Kidney (tissue), 14 donors: Measurements from ENCODE around the gene NHSL2. TPM values are rescaled to one million over a fixed set of nuclear protein-coding genes. Genes with fewer than 3 reads are reported as not detected.
A peak's percentile ranks its signal among the peaks of the same experiment; 100 is the strongest.

Experiments used
- DNase-seq, 5 donors: peaks; one replicate each; pipeline ENCODE4 v3.0.0-alpha.2; 2013 to 2020
- FAIRE-seq: peaks from 2 replicates; lab custom pipeline; 2012; peaks lifted over from hg19 to GRCh38; lab: Jason Lieb, UNC
- H3K27ac ChIP-seq, 2 donors: one replicate each; pipeline ENCODE4 v1.7.0; 2013; ENCODE audit warnings: low read depth in 2 of 2, low read length in 2 of 2, inconsistent platforms in 1 of 2
- H3K27me3 ChIP-seq: one replicate; pipeline ENCODE4 v1.7.1; 2013; ENCODE audit warnings: low read length, inconsistent platforms; ENCODE audit not compliant: control insufficient read depth, insufficient read depth
- H3K36me3 ChIP-seq, 3 donors: one replicate each; pipeline versions ENCODE4 v1.7.0 to v1.7.1; 2013; ENCODE audit warnings: low read length in 3 of 3, control low read depth in 1 of 3, inconsistent platforms in 1 of 3; ENCODE audit not compliant: insufficient read depth in 3 of 3, control insufficient read depth in 2 of 3
- H3K4me1 ChIP-seq, 3 donors: one replicate each; pipeline versions ENCODE4 v1.7.0 to v1.7.1; 2013; ENCODE audit warnings: low read length in 3 of 3, inconsistent platforms in 1 of 3, low read depth in 1 of 3; ENCODE audit not compliant: control insufficient read depth in 2 of 3, insufficient read depth in 2 of 3
- H3K4me3 ChIP-seq, 3 donors: one replicate each; pipeline versions ENCODE4 v1.7.0 to v1.8.1; 2013; ENCODE audit warnings: low read length in 3 of 3, control low read depth in 1 of 3, inconsistent platforms in 1 of 3
- H3K9ac ChIP-seq, 3 donors: one replicate each; pipeline versions ENCODE4 v1.7.0 to v1.7.1; 2013; ENCODE audit warnings: low read length in 3 of 3, control low read depth in 1 of 3, inconsistent platforms in 1 of 3
- H3K9me3 ChIP-seq, 3 donors: one replicate each; pipeline versions ENCODE4 v1.7.0 to v1.7.1; 2013; ENCODE audit warnings: low read length in 3 of 3, control low read depth in 1 of 3, inconsistent platforms in 1 of 3; ENCODE audit not compliant: control insufficient read depth in 2 of 3, insufficient read depth in 1 of 3
- intact Hi-C: fragments of 100-400 bp; cut with DNase I; formaldehyde crosslinking; loops from one replicate; pipeline ENCODE4 v1.11.1; 2022
- polyA plus RNA-seq: library from polyadenylated mRNA; stranded (reverse); fragments of 350-450 nt; fragmentation: Illumina TruSeq; extraction: RNeasy Lipid Tissue Mini Kit (QIAGEN cat#74804); gene quantifications from one replicate; pipeline ENCODE4 v1.2.3, GENCODE V29; 2014; ENCODE audit warnings: low read depth, low replicate concordance; ENCODE audit not compliant: insufficient read depth
- total RNA-seq: library from RNA; stranded (reverse); fragmentation: NEBNext Ultra II Directional; extraction: Animal tissue kit (Norgen Biotek cat#: 25700); gene quantifications from one replicate; pipeline ENCODE4 v1.2.1, GENCODE V29; 2021
- TF ChIP-seq, protein P1 (sequence below): IDR thresholded peaks from 3 replicates; pipeline ENCODE4 v1.5.1; 2012; ENCODE audit warnings: mild to moderate bottlenecking, moderate library complexity, borderline replicate concordance; ENCODE audit not compliant: insufficient read depth; ENCODE audit errors: extremely low read depth
- donor health status: control.
- donor health status: control.
- donor health status: control.
- donor health status: control.
- donor health status: control.
- donor health status: DM: yes; HTN: yes; CAD: no.
- donor health status: Normal renal cell carcinoma (clear cell type).

NHSL2 gene
- total and polyA plus RNA-seq, 2 donors from 2014 or later, result 1.3 to 10.8 TPM

GRCh38 chrX:71996826-71997225 is 86.2 kb downstream of the NHSL2 start:
- no peak overlapping the region for H3K9ac ChIP-seq
- H3K27me3 ChIP-seq, result peaks cover 2% of the 10 kb centered on the region
- DNase-seq (no peak), FAIRE-seq (no peak)
- no peak overlapping the region for H3K4me3 ChIP-seq
- peaks cover 0 to 3% (median 0%) of the 10 kb centered on the region in 3 donors for H3K4me1 ChIP-seq
- H3K27ac ChIP-seq, result no peak overlapping the region
- intact Hi-C loops, result no loop called here
- no peaks in the 10 kb centered on the region for H3K36me3 ChIP-seq
- TF ChIP-seq, protein P1, sequence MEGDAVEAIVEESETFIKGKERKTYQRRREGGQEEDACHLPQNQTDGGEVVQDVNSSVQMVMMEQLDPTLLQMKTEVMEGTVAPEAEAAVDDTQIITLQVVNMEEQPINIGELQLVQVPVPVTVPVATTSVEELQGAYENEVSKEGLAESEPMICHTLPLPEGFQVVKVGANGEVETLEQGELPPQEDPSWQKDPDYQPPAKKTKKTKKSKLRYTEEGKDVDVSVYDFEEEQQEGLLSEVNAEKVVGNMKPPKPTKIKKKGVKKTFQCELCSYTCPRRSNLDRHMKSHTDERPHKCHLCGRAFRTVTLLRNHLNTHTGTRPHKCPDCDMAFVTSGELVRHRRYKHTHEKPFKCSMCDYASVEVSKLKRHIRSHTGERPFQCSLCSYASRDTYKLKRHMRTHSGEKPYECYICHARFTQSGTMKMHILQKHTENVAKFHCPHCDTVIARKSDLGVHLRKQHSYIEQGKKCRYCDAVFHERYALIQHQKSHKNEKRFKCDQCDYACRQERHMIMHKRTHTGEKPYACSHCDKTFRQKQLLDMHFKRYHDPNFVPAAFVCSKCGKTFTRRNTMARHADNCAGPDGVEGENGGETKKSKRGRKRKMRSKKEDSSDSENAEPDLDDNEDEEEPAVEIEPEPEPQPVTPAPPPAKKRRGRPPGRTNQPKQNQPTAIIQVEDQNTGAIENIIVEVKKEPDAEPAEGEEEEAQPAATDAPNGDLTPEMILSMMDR, result no peak
- H3K9me3 ChIP-seq, result no peaks in the 10 kb centered on the region

DNA sequence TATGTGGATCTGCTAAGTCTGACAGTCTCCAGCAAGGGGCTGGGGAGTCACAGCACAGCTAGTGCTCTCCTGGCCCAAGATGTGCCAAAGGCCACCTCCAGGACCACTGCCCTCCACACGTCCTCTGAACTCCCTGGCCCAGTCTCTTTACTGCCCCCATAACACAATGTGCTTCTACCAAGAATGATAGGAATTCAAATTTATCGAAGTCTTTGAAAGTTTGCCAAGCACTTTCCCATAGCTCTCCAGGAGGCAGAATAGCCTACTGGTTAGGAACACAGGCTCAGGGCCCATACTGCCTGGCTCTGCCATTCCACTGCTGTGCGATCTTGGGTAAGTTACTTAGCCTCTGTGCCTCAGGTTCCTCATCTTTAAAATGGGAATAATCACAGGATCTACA is 86.7 kb downstream of the NHSL2 start:
- Histone ChIP-seq H3K27ac (no peak overlapping the region), H3K4me1 (peaks cover 0 to 3% (median 0%) of the 10 kb centered on the region in 3 donors), H3K9ac (no peak overlapping the region), H3K4me3 (no peak overlapping the region), H3K9me3 (no peaks in the 10 kb centered on the region), H3K27me3 (peaks cover 2% of the 10 kb centered on the region), H3K36me3 (no peaks in the 10 kb centered on the region)
- FAIRE-seq (no peak), DNase-seq (no peak)
- TF ChIP-seq, protein P1, result no peak
- intact Hi-C loops, result no loop called here

GRCh38 chrX:71998836-71999509 is 88.3 kb downstream of the NHSL2 start:
- Histone ChIP-seq H3K9ac (no peak overlapping the region), H3K4me3 (no peak overlapping the region), H3K9me3 (no peaks in the 10 kb centered on the region), H3K4me1 (peaks cover 0 to 3% (median 0%) of the 10 kb centered on the region in 3 donors), H3K27ac (no peak overlapping the region), H3K36me3 (no peaks in the 10 kb centered on the region), H3K27me3 (peaks cover 2% of the 10 kb centered on the region)
- DNase-seq, result no peak
- intact Hi-C loops, result no loop called here
- TF ChIP-seq, protein P1, result peak; percentile 43
- FAIRE-seq, result peak; percentile 94
